Right hindlimb (tissue), 1 donor: ENCODE data around the gene NDFIP2.
A peak's percentile ranks its signal among the peaks of the same experiment; 100 is the strongest.

Source experiments
- DNase-seq: peaks from one replicate; pipeline ENCODE4 v3.0.0-alpha.2; 2018

NDFIP2 gene, protein sequence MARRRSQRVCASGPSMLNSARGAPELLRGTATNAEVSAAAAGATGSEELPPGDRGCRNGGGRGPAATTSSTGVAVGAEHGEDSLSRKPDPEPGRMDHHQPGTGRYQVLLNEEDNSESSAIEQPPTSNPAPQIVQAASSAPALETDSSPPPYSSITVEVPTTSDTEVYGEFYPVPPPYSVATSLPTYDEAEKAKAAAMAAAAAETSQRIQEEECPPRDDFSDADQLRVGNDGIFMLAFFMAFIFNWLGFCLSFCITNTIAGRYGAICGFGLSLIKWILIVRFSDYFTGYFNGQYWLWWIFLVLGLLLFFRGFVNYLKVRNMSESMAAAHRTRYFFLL

GRCh38 chr13:79480954-79481684, at the start of gene NDFIP2:
Gene NDFIP2 (plus strand): TSS chr13:79481155. CDS start chr13:79481204, 49 bp downstream.
- DNase-seq: peak; percentile 91

DNA sequence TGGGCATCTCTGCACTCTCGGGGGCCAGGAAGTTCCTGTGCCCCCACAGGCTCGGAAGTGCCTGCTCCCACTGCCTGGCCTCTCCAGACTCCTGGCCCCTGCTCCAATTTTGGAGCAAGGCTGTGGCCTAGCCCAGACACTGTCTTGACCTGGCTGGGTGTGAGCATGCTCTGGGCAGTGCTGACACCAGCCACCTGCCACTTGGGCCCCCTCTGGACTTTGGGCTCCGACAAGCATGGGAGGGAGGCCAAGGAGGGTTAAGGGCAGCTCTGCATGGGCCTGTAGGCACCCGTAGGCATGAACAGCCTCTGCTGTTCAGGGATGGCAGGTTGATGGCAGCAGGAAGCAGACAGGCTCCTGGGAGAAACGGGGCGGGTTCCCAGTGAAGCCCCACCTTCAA, 48.9 kb upstream of the NDFIP2 start:
- no peak for DNase-seq

- no peak for DNase-seq
Measured at GRCh38 chr13:79432992-79433391, 48.0 kb upstream of the NDFIP2 start.

GRCh38 chr13:79434556-79434955, 46.4 kb upstream of the NDFIP2 start:
- no peak for DNase-seq

- DNase-seq: no peak
Measured at GRCh38 chr13:79435561-79435990, 45.4 kb upstream of the NDFIP2 start.

GRCh38 chr13:79439275-79439674, 41.7 kb upstream of the NDFIP2 start:
- no peak for DNase-seq

GRCh38 chr13:79440958-79441528, 39.9 kb upstream of the NDFIP2 start:
- DNase-seq: no peak

DNA sequence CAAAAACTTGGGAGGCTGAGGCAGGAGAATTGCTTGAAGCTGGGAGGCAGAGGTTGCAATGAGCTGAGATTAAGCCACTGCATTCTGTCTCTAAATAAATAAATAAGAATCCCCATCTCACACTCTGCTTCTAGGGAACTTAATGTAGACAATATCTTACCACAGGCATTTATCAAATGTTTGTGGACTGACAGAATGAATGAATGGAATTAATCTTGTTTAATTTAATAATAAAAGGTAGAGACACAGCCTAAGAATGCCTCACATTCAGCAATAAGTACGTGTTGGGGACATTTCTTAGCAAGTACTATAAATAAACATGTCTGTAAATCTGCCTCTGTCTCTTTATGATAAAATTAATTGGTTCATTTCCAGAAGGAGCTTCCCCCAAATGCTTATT, 38.7 kb upstream of the NDFIP2 start:
- no peak for DNase-seq

DNA sequence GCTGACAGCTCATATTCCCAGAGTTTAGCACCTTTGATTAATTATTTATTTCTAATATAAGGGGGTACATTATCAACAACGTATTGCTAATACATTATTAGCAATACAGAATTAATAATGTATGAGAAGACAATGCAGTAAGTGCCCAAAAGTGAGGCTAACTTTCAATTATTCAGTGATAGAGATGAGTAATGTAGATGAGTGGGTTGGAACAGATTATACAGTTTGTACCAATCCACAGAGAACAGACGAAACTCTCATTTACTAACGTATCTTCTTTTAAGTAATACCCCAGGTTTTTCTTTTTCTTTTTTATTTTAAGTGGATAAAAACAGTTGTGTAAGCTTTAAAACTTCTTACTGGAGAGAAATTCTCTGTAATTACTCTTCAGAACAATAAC, 38.2 kb upstream of the NDFIP2 start:
- DNase-seq: no peak

DNA sequence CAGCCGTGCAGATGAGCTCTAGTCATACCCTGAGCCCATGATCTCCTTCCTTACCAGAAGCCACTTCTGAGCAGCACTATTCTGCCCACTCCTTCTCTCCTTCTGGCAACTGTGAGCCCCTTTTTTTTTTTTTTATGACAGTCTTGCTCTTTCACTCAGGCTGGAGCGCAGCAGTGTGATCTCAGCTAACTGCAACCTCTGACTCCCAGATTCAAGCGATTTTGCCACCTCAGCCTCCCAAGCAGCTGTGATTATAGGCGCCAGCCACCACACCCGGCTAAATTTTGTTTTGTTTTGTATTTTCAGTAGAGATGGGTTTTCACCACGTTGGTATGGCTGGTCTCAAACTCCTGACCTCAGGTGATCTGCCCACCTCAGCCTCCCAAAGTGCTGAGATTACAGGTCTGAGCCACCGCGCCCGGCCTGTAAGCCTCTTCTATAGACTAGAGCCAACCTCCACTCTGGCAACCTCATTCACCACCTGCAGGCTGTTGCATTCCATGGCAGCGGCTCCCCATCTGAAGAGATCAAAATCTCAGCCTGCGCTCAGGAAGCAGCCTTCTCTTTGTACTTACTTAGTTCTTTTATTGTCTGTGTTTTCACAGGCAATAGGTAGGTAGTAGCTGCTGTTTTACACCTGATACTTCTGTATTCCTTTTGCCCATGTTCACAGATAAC, 34.8 kb upstream of the NDFIP2 start:
- no peak for DNase-seq

GRCh38 chr13:79447141-79447540, 33.8 kb upstream of the NDFIP2 start:
- no peak for DNase-seq

DNA sequence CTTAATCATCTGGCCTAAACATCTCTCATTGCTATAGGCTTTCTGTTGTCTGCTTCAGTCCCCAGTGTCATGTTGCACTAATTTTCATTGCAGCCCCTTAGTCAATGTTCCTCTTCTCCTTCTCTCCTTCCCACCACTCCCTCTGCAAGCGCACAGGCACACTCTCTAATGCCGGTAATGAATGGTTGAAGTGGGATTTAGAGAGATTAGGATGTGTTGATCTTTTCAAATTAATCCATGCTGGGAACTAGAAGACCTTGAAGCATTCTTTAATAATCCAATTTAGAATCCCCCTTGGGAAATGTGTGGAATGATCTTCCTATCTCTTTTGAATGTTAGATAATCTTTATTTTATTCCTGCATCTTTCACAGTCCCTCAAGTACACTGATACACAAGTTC, 33.2 kb upstream of the NDFIP2 start:
- no peak for DNase-seq

- no peak for DNase-seq
Measured at GRCh38 chr13:79448413-79448812, 32.5 kb upstream of the NDFIP2 start.

DNA sequence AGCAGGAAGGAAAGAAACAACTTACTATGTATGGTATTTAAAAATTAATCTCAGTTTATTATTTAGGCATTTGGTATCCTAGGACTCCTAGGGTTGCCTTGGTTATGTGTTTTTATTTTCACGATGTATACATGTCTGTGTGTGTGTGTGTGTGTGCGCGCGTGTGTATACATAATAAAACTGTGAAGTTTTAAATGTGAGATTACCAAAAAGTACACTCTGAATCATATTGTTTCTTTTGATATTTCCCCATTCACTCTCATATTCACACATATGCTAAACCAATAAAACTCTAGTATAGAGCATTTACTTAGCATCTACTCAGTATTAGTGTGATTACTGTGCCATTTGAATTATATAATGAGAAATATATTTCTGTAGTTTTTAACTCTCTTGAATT, 30.8 kb upstream of the NDFIP2 start:
- DNase-seq: no peak

DNA sequence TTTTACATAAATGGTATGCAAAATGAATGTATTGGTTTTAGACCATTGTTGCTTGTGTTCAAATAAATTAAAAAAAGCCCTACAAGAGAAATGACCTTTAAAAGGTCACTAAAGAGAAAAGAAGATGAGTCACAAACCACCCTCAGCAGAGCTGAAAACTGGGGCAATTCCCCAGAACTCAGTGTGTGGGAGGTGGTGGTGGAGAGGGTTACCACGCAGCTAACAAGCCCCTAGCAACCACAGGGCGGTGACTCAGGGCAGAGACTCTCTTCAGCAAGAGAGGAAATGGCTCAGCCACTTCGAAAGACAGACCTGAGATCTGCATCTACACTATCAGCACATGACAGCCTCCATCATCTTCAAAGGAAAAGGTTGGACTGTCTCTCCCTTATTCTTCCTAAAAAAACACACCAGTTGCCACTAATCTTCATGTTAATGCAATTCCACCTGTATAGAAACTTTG, 29.4 kb upstream of the NDFIP2 start:
- DNase-seq: no peak

DNA sequence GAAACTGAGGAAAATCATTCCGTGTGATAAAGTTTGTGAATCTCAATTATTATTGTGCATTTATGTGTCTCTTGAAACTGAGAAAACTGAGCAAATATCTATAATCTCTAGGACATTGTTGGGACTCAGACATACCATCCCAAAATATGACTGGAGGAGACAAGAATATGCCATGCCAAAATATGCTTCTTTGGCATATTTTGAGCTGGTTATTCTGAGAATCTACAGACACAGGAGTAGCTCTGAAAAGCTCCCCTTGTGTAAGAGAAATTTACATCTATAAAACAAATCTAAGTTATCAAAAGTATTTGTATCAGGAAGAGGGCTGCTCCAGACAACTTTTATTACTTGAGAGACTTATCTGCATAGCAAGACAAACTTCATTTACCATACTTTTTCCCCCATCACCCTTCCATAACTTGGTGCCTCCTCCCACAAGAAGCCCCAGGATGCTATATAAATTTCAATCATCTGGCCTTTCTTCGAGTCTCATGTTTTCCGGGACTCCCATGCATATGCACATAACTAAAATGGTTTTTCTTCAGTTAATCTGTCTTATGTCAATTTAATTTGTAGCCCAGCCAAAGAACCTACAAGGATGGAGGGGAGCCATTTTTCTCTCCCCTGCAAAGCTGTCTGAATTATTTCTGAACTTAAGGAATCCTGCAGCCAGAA, 28.6 kb upstream of the NDFIP2 start:
- no peak for DNase-seq

GRCh38 chr13:79455331-79455730, 25.6 kb upstream of the NDFIP2 start:
- DNase-seq: no peak

DNA sequence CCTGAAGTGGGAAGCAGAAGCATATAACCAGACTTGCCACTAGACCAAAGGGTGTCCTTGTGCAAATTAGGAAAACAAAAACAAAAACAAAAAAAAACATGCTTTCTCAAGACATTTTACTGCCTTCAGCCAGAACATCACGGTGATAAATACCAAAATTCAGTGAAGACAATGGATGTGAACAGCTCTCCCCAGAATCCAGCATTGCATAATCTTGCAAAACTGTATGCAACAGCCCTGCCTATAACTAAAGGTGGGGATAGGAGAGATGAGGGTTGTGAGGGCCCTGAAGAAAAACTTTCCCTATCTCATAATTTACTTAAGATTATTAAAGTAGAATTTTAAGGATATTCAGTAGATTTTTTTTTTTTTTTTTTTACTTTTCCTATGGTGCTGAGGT, 24.9 kb upstream of the NDFIP2 start:
- DNase-seq: no peak

DNA sequence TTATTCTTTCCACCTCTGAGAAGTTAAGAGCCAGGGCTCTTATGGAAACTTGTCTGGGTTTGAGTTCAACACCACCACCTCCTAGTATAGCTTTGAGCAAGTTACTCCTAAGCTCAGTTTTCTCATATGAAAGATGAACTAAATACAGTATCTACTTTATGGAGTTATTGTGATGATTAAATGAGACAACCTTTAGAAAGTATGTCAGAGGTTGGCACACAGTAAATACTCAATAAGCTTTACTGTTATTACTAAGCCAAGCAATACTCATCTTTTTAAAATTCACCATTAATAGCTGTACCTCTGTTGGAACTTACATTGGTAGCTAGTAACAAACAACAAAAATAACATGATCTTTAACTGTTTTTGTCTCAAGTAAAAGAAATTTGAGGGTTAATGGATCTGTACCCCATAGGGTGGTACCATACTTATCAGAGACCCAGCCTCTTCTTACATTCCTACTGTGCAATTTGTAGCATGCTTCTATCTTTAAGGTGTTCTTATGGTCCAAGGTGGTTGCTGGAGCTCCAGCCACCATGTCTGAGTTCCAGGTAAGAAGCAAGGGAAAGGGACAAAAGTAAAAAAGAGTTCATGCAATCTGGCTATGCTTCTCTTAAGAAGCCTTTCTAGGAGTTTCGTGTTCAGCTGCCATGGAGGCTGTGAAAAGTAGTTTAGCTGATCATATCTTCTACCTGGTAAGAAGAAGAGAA, 24.1 kb upstream of the NDFIP2 start:
- DNase-seq: no peak

DNA sequence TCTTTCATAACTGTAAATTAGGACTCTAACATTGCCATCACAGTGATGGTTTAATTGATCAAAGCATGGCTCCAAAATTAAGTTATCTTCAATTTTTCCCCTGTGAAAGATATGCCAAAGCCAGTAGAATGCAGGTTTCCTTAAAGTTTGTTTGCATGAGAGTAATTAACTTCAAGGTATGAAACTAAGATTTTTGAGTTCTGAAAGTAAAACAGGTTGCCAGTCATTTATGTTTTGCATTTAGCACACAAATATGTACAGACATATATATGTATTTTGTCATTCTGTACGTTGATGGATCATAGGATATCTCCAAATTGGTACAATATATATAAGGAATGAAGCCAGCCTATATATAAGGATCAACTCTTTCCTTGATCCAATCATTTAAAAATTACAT, 23.6 kb upstream of the NDFIP2 start:
- DNase-seq: no peak

DNA sequence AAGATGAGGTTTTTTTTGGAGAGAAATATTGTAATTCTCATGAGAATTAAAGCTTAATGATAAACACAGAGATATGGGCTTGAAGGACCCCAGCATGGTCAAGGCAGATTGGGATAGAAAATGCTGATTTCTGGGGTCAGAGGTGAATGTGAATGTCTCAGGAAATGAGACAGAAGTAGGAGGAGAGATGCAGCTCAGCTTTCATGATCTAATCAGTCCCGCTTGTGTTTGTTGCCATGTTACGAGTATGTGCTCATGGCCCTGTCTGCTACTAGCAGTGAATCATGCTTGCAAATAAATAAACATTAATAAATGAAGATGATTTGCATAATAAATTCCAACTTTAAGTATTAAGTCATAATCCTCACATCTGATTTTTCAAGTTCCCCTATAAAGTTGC, 23.0 kb upstream of the NDFIP2 start:
- no peak for DNase-seq

DNA sequence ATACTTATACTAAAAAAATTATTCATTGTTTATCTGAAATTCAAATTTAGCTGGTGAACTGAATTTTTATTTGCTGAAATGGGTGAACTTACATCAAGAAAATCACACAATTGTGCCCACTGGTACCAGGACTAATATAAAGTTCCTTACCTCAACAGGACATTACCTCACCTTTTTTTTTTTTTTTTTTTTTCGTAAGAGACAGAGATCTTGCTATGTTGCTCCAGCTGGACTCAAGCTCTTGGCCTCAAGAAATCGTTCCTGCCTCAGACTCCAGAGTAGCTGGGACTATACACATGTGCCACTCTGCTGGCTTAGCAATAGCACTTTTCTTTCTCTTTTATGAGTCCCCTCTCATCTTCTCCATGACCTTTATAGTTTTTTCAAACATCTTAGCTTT, 22.5 kb upstream of the NDFIP2 start:
- DNase-seq: no peak
